ENCODE results near the gene PMEPA1.

DNA sequence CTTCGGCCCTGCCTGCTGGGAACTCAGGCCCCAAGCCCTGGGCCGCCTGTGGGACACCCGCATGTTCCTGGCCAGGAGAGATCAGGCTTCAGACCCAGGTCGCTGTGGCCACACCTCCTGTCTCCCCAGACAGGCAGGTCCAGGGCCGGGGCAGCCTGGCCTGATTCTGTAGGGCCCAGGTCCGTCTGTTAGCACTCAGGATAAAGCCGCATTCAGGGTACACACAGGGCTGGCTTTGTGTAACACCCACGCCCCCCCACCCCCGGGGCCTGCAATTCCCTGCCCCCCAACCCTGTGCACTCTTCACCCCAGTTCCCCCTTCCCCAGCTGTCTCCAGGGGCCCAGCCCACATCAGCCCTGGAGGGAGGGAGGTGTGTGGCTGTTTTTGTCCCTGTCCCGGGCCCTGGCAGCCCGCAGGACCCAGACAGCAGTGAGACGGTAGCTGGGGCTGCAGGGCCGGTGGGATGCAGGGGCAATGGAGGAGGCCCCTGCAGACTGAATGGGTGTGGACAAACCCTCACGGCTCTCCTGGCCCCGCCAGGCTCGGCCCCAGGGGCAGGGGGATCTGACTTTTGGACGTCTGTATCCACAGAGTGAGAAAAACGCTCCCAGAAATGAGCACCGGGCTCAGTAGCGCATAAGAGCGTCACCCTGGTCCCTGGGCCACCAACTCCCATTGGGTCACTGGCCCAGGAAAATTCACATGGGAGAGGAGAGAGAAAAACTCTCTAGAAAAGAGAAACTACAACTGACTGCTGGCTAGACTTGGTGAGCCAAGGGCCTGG, 47.2 kb downstream of the PMEPA1 start:
- TF ChIP-seq, protein P1, sequence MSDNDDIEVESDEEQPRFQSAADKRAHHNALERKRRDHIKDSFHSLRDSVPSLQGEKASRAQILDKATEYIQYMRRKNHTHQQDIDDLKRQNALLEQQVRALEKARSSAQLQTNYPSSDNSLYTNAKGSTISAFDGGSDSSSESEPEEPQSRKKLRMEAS (IDR thresholded peaks at IDR 0.05) = no peak
- TF ChIP-seq FOXS1 (CRISPR knock-in tag; IDR thresholded peaks at IDR 0.05) = no peak

All from A549 (cell line).